Hepatocyte (in vitro differentiated cells): ENCODE results near the gene TDRKH.

Experiments
- CTCF ChIP-seq: fragments of 200-600 bp; sonication (generic); IDR thresholded peaks from 2 replicates; pipeline ENCODE4 v1.5.1; 2016; ENCODE audit warnings: antibody characterized with exemption, mild to moderate bottlenecking; ENCODE audit not compliant: poor library complexity
- EZH2 ChIP-seq: fragments of 200-600 bp; sonication (generic); IDR thresholded peaks from 2 replicates; pipeline ENCODE4 v1.6.1; 2016; ENCODE audit warnings: antibody characterized with exemption, mild to moderate bottlenecking, borderline replicate concordance

DNA sequence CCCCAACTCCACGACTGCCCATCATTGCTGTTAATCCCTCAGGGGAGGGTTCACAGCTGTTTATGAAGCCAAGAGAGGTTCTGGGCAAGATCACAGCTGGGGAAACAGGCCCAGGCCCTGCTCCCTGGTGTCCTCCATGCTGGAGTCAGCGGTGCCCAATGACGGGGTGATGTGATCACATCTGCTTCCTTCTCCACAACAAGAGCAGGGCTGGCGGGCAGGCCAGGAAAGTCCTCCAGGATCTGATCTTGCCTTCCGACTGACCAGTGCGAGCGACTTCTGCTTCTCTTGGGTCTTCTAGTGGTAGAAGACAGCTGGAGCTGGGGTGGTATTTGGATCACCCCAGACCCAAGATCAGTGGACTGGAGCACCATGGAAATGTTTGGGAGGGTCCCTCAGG, 15.9 kb upstream of the TDRKH start:
- TF ChIP-seq CTCF (no peak), EZH2 (no peak)
